Kidney (tissue), 14 donors: ENCODE measurements around the gene LONP2. TPM values are rescaled to one million over a fixed set of nuclear protein-coding genes. Genes with fewer than 3 reads are reported as not detected.
A peak's percentile ranks its signal among the peaks of the same experiment; 100 is the strongest.

Source experiments
- DNase-seq, 5 donors: peaks; one replicate each; pipeline ENCODE4 v3.0.0-alpha.2; 2013 to 2020
- FAIRE-seq: peaks from 2 replicates; lab custom pipeline; 2012; peaks lifted over from hg19 to GRCh38; lab: Jason Lieb, UNC
- H3K27ac ChIP-seq, 2 donors: one replicate each; pipeline ENCODE4 v1.7.0; 2013; ENCODE audit warnings: low read depth in 2 of 2, low read length in 2 of 2, inconsistent platforms in 1 of 2
- H3K27me3 ChIP-seq: one replicate; pipeline ENCODE4 v1.7.1; 2013; ENCODE audit warnings: low read length, inconsistent platforms; ENCODE audit not compliant: control insufficient read depth, insufficient read depth
- H3K36me3 ChIP-seq, 3 donors: one replicate each; pipeline versions ENCODE4 v1.7.0 to v1.7.1; 2013; ENCODE audit warnings: low read length in 3 of 3, control low read depth in 1 of 3, inconsistent platforms in 1 of 3; ENCODE audit not compliant: insufficient read depth in 3 of 3, control insufficient read depth in 2 of 3
- H3K4me1 ChIP-seq, 3 donors: one replicate each; pipeline versions ENCODE4 v1.7.0 to v1.7.1; 2013; ENCODE audit warnings: low read length in 3 of 3, inconsistent platforms in 1 of 3, low read depth in 1 of 3; ENCODE audit not compliant: control insufficient read depth in 2 of 3, insufficient read depth in 2 of 3
- H3K4me3 ChIP-seq, 3 donors: one replicate each; pipeline versions ENCODE4 v1.7.0 to v1.8.1; 2013; ENCODE audit warnings: low read length in 3 of 3, control low read depth in 1 of 3, inconsistent platforms in 1 of 3
- H3K9ac ChIP-seq, 3 donors: one replicate each; pipeline versions ENCODE4 v1.7.0 to v1.7.1; 2013; ENCODE audit warnings: low read length in 3 of 3, control low read depth in 1 of 3, inconsistent platforms in 1 of 3
- H3K9me3 ChIP-seq, 3 donors: one replicate each; pipeline versions ENCODE4 v1.7.0 to v1.7.1; 2013; ENCODE audit warnings: low read length in 3 of 3, control low read depth in 1 of 3, inconsistent platforms in 1 of 3; ENCODE audit not compliant: control insufficient read depth in 2 of 3, insufficient read depth in 1 of 3
- intact Hi-C: fragments of 100-400 bp; cut with DNase I; formaldehyde crosslinking; loops from one replicate; pipeline ENCODE4 v1.11.1; 2022
- polyA plus RNA-seq: library from polyadenylated mRNA; stranded (reverse); fragments of 350-450 nt; fragmentation: Illumina TruSeq; extraction: RNeasy Lipid Tissue Mini Kit (QIAGEN cat#74804); gene quantifications from one replicate; pipeline ENCODE4 v1.2.3, GENCODE V29; 2014; ENCODE audit warnings: low read depth, low replicate concordance; ENCODE audit not compliant: insufficient read depth
- total RNA-seq: library from RNA; stranded (reverse); fragmentation: NEBNext Ultra II Directional; extraction: Animal tissue kit (Norgen Biotek cat#: 25700); gene quantifications from one replicate; pipeline ENCODE4 v1.2.1, GENCODE V29; 2021
- TF ChIP-seq, protein P1 (sequence below): IDR thresholded peaks from 3 replicates; pipeline ENCODE4 v1.5.1; 2012; ENCODE audit warnings: mild to moderate bottlenecking, moderate library complexity, borderline replicate concordance; ENCODE audit not compliant: insufficient read depth; ENCODE audit errors: extremely low read depth
- donor health status: control.
- donor health status: control.
- donor health status: control.
- donor health status: control.
- donor health status: control.
- donor health status: DM: yes; HTN: yes; CAD: no.
- donor health status: Normal renal cell carcinoma (clear cell type).

The LONP2 gene
- total and polyA plus RNA-seq, 2 donors from 2014 or later = 24.8 to 77.1 TPM

DNA sequence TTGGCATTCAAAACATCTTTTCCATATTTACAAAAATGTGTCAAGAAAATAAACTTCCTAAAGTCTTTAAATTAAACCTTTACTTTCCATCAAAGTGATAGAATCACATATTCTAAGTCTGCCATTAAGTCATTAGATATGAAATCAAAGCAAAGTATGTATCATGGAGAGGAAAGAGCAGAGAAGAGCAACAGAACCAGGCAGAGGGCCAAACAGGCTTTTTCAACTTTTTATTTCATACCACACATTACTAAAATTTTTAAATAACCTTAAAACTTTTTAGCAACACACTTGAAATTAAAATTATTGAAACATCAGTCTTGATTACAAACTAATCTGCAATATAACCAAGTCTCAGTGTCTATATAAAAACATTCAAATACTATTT lies 127.3 kb downstream of the LONP2 start:
- H3K27ac ChIP-seq = no peak overlapping the region
- H3K36me3 ChIP-seq = no peaks in the 10 kb centered on the region
- DNase-seq (no peak), FAIRE-seq (peak; percentile 23)
- TF ChIP-seq, protein P1, sequence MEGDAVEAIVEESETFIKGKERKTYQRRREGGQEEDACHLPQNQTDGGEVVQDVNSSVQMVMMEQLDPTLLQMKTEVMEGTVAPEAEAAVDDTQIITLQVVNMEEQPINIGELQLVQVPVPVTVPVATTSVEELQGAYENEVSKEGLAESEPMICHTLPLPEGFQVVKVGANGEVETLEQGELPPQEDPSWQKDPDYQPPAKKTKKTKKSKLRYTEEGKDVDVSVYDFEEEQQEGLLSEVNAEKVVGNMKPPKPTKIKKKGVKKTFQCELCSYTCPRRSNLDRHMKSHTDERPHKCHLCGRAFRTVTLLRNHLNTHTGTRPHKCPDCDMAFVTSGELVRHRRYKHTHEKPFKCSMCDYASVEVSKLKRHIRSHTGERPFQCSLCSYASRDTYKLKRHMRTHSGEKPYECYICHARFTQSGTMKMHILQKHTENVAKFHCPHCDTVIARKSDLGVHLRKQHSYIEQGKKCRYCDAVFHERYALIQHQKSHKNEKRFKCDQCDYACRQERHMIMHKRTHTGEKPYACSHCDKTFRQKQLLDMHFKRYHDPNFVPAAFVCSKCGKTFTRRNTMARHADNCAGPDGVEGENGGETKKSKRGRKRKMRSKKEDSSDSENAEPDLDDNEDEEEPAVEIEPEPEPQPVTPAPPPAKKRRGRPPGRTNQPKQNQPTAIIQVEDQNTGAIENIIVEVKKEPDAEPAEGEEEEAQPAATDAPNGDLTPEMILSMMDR = no peak
- no peaks in the 10 kb centered on the region for H3K27me3 ChIP-seq
- peaks cover 0 to 24% (median 21%) of the 10 kb centered on the region in 3 donors for H3K4me1 ChIP-seq
- H3K9ac ChIP-seq = no peak overlapping the region
- no peak overlapping the region for H3K4me3 ChIP-seq
- intact Hi-C loops = no loop called here
- H3K9me3 ChIP-seq = no peaks in the 10 kb centered on the region

DNA sequence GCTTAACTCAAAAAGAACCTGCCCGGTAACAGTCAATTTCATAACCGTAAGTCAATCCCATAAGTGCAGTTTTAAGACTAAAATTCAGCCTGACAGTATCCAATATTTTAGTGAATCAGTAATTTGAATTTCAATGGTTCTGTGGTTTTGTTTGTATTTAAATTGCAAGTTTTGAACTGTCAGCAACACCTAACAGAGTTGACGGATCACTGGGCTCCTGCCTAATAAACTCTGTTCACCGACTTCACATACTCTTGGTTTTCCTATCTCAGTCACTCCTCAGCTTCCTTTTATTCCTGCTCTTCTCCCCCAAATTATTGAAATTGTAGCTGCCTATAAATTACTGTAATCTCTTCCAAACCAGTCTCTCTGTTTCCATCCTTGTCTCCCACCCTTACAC lies 128.6 kb downstream of the LONP2 start:
- Histone ChIP-seq H3K27ac (no peak overlapping the region), H3K9me3 (no peaks in the 10 kb centered on the region), H3K9ac (no peak overlapping the region), H3K27me3 (no peaks in the 10 kb centered on the region), H3K4me3 (no peak overlapping the region), H3K36me3 (no peaks in the 10 kb centered on the region), H3K4me1 (peaks cover 0 to 24% (median 16%) of the 10 kb centered on the region in 3 donors)
- TF ChIP-seq, protein P1 = no peak
- intact Hi-C loops = no loop called here
- DNase-seq = no peak
- no peak for FAIRE-seq

DNA sequence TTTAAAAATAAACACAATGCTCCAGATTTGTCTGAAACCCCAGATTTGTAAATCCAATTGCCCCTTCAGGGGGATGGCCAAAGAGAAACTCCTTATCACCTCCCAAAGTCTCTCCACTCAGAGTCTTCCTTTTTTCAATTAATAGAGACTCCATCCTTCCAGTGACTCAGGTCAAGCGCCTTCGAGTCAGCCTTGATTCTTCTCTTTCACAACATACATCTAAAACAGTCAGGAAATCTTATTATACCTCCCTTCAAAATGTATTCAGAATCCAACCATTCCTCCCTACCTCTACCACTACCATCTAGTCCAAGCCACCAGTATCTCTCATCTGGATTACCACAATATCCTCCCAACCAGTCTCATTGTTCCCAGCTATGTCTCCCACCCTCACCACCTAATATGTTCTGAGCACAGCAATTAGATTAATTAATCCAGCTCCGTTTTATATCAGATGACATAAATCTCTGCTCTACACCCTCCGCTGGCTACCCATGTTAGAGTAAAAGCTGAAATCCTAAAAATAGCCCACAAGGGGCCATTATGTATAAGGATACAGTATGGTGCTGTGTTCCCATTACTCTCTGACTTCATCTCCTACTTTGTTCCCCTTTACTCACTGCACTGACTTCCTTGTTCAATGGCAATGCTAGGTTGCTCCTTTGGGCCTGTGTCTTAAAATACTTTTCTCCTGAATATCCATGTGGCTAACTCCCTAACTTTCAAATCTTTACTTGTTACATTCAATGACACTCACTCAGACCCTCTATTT lies 129.3 kb downstream of the LONP2 start:
- TF ChIP-seq, protein P1 = no peak
- Histone ChIP-seq H3K4me1 (peaks cover 0 to 24% (median 16%) of the 10 kb centered on the region in 3 donors), H3K27ac (no peak overlapping the region), H3K9me3 (no peaks in the 10 kb centered on the region), H3K9ac (no peak overlapping the region), H3K36me3 (no peaks in the 10 kb centered on the region), H3K27me3 (no peaks in the 10 kb centered on the region), H3K4me3 (no peak overlapping the region)
- no peak for FAIRE-seq
- DNase-seq = no peak
- intact Hi-C loops = no loop called here
